GM12864 (cell line): ENCODE results near the gene CRY2.

Experiments
- DNase-seq: peaks from one replicate; pipeline ENCODE4 v3.0.0-alpha.2; 2011; ENCODE audit warnings: low read depth
- H3K4me3 ChIP-seq: 2 replicates; pipeline ENCODE4 v1.5.1; 2011; ENCODE audit warnings: mild to moderate bottlenecking, low read depth, low read length, control low read depth
- CTCF ChIP-seq: IDR thresholded peaks from 2 replicates; pipeline ENCODE4 v1.5.1; 2011; ENCODE audit warnings: low read depth, mild to moderate bottlenecking, moderate library complexity, low read length, control low read depth, inconsistent platforms; ENCODE audit errors: missing control alignments

The CRY2 gene

GRCh38 chr11:45931739-45932138, 84.5 kb downstream of the CRY2 start:
- no peak overlapping the region for H3K4me3 ChIP-seq
- no peak for DNase-seq
- no peak for TF ChIP-seq CTCF

GRCh38 chr11:45932217-45932616, 84.9 kb downstream of the CRY2 start:
- no peak for DNase-seq
- H3K4me3 ChIP-seq: no peak overlapping the region
- TF ChIP-seq CTCF: no peak
